Testis (tissue), 3 donors: ENCODE results near the gene PPP2R2C. TPM values are rescaled to one million over a fixed set of nuclear protein-coding genes. Genes with fewer than 3 reads are reported as not detected.

Experiments used
- DNase-seq: peaks from one replicate; pipeline ENCODE4 v3.0.0-alpha.2; 2019
- H3K27ac ChIP-seq, 2 donors: fragments of 200-600 bp; sonication (generic); one replicate each; pipeline ENCODE4 v1.5.1; 2019
- H3K27me3 ChIP-seq: fragments of 200-600 bp; sonication (generic); one replicate; pipeline ENCODE4 v1.5.1; 2019
- H3K36me3 ChIP-seq: fragments of 200-600 bp; sonication (generic); one replicate; pipeline ENCODE4 v1.5.1; 2017; ENCODE audit warnings: low read depth; ENCODE audit errors: missing control alignments
- H3K4me1 ChIP-seq: fragments of 200-600 bp; sonication (generic); one replicate; pipeline ENCODE4 v1.5.1; 2019
- H3K4me3 ChIP-seq, 2 donors: fragments of 200-600 bp; sonication (generic); one replicate each; pipeline ENCODE4 v1.5.1; 2017 to 2019
- H3K9me3 ChIP-seq: fragments of 200-600 bp; sonication (generic); one replicate; pipeline ENCODE4 v1.5.1; 2017
- CTCF ChIP-seq, 3 experiments: fragments of 450-650 bp in 2 of 3; fragments of 200-600 bp in 1 of 3; sonication (generic) in 1 of 3; IDR thresholded peaks; one replicate each; pipeline ENCODE4 v1.5.1; 2016 to 2019; ENCODE audit warnings: antibody characterized with exemption in 3 of 3, mild to moderate bottlenecking in 2 of 3, moderate library complexity in 1 of 3
- POLR2A ChIP-seq: fragments of 450-650 bp; IDR thresholded peaks from one replicate; pipeline ENCODE4 v1.6.1; 2017; ENCODE audit warnings: antibody characterized with exemption, mild to moderate bottlenecking, moderate library complexity
- WGBS, 2 donors: methylation state at CpG; one replicate each; pipeline ENCODE4 v1.1.5; 2018; 5-methylcytosine and 5-hydroxymethylcytosine counted together
- intact Hi-C: fragments of 100-400 bp; cut with DNase I; formaldehyde crosslinking; loops from one replicate; pipeline ENCODE4 v1.15.1; 2023; ENCODE audit warnings: low total_unique reads
- polyA plus RNA-seq: library from polyadenylated mRNA; stranded (reverse); fragments of 350-450 nt; fragmentation: Illumina TruSeq; extraction: RNeasy Lipid Tissue Mini Kit (QIAGEN cat#74804); gene quantifications from one replicate; pipeline ENCODE4 v1.2.3, GENCODE V29; 2014; ENCODE audit warnings: low read depth, low replicate concordance; ENCODE audit not compliant: insufficient read depth
- total RNA-seq, 2 donors: library from RNA; depleted of rRNA; stranded (reverse); fragments of >200 nt; gene quantifications; one replicate each; pipeline ENCODE4 v1.2.3, GENCODE V29; 2016

The PPP2R2C gene
- total and polyA plus RNA-seq, 3 donors from 2014 or later = 7.9 to 20.4 (median 13.1) TPM

GRCh38 chr4:6288871-6289270, 183.5 kb downstream of the PPP2R2C start:
- Histone ChIP-seq H3K27me3 (no peaks in the 10 kb centered on the region), H3K36me3 (no peaks in the 10 kb centered on the region), H3K4me3 (no peak overlapping the region), H3K9me3 (no peaks in the 10 kb centered on the region), H3K4me1 (no peaks in the 10 kb centered on the region), H3K27ac (no peak overlapping the region)
- intact Hi-C loops = no loop called here
- no peak for DNase-seq
- no peak for TF ChIP-seq POLR2A
- TF ChIP-seq CTCF (IDR thresholded peaks at IDR 0.05) = no peak
- 93 to 96% methylated on average over 15 of the region's 15 CpGs for WGBS, 2 donors

GRCh38 chr4:6288342-6288741, 184.1 kb downstream of the PPP2R2C start:
- TF ChIP-seq CTCF (IDR thresholded peaks at IDR 0.05) (no peak), POLR2A (no peak)

GRCh38 chr4:6287017-6287788, 185.2 kb downstream of the PPP2R2C start:
- Histone ChIP-seq H3K9me3 (no peaks in the 10 kb centered on the region), H3K4me1 (peaks cover 9% of the 10 kb centered on the region), H3K36me3 (no peaks in the 10 kb centered on the region), H3K27ac (no peak overlapping the region), H3K4me3 (no peak overlapping the region), H3K27me3 (no peaks in the 10 kb centered on the region)
- 94 to 97% methylated on average over 13 to 16 of the region's 16 CpGs for WGBS, 2 donors
- no peak for TF ChIP-seq CTCF (IDR thresholded peaks at IDR 0.05)
- TF ChIP-seq POLR2A = no peak
- intact Hi-C loops = no loop called here
- DNase-seq = no peak

More at GRCh38 chr4:6288342-6288741, 184.1 kb downstream of the PPP2R2C start:
- 94 to 99% methylated on average over 5 of the region's 5 CpGs for WGBS, 2 donors
- Histone ChIP-seq H3K9me3 (no peaks in the 10 kb centered on the region), H3K36me3 (no peaks in the 10 kb centered on the region), H3K4me1 (no peaks in the 10 kb centered on the region), H3K27ac (no peak overlapping the region), H3K27me3 (no peaks in the 10 kb centered on the region), H3K4me3 (no peak overlapping the region)
- intact Hi-C loops = no loop called here
- DNase-seq = no peak

GRCh38 chr4:6283282-6283681, 189.1 kb downstream of the PPP2R2C start:
- 78 to 81% methylated on average over 2 to 3 of the region's 4 CpGs for WGBS, 2 donors

More at GRCh38 chr4:6283282-6283681, 189.1 kb downstream of the PPP2R2C start:
- no peak for DNase-seq
- no peaks in the 10 kb centered on the region for H3K9me3 ChIP-seq
- peaks cover 37% of the 10 kb centered on the region for H3K4me1 ChIP-seq
- no peak overlapping the region for H3K4me3 ChIP-seq
- peak overlapping the region in 1 of 2 donors; percentile 48 for H3K27ac ChIP-seq
- H3K27me3 ChIP-seq = no peaks in the 10 kb centered on the region
- H3K36me3 ChIP-seq = no peaks in the 10 kb centered on the region
- TF ChIP-seq CTCF (IDR thresholded peaks at IDR 0.05) (no peak), POLR2A (no peak)
- intact Hi-C loops = no loop called here
